ENCODE data around the gene LRFN2.

DNA sequence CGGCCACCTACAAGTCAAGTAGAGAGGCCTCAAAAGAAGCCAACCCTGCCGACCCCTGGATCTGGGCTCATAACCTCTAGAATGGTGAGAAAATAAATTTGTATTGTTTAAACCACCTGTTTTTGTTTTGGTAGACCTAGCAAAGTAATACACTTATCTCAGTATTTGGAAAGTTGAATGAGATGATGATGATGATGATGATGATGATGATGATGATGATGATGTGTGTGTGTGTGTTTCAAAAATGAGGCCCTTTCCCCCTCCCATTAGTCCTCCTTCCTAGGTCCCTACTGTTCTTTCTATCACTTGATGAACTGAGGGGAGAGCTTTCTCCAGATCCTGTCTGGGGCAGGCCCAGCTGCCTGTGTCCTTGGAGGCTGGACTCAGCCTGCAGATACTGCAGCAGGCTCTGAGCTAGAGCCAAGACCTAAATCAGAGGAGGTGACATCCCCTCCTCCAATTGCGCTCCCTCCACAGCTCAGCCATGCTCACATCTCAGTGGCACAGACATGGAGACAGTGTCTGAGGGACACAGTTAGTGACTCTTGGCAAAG, 120.1 kb downstream of the LRFN2 start:
- TF ChIP-seq, protein P1, sequence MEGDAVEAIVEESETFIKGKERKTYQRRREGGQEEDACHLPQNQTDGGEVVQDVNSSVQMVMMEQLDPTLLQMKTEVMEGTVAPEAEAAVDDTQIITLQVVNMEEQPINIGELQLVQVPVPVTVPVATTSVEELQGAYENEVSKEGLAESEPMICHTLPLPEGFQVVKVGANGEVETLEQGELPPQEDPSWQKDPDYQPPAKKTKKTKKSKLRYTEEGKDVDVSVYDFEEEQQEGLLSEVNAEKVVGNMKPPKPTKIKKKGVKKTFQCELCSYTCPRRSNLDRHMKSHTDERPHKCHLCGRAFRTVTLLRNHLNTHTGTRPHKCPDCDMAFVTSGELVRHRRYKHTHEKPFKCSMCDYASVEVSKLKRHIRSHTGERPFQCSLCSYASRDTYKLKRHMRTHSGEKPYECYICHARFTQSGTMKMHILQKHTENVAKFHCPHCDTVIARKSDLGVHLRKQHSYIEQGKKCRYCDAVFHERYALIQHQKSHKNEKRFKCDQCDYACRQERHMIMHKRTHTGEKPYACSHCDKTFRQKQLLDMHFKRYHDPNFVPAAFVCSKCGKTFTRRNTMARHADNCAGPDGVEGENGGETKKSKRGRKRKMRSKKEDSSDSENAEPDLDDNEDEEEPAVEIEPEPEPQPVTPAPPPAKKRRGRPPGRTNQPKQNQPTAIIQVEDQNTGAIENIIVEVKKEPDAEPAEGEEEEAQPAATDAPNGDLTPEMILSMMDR (IDR thresholded peaks at IDR 0.05), result no peak
- TF ChIP-seq POLR2A (IDR thresholded peaks at IDR 0.05), result no peak
